ENCODE data around the gene TRIP12.
A peak's percentile ranks its signal among the peaks of the same experiment; 100 is the strongest.

TRIP12 gene

GRCh38 chr2:229714080-229714735 lies 207.6 kb downstream of the TRIP12 start, which contains the start of gene DNER:
DNER (minus strand) TSS chr2:229714555; CDS start chr2:229714423, 132 bp downstream.
- no peak within 1 kb of the TSS for H3K9ac ChIP-seq (ENCODE audit: low read length)
- no peaks in the 10 kb centered on the region for H3K36me3 ChIP-seq (ENCODE audit: control insufficient read depth, insufficient read depth, low read length)
- H3K4me1 ChIP-seq (ENCODE audit: control insufficient read depth, insufficient read depth, low read length): no peaks in the 10 kb centered on the region
- H3K27ac ChIP-seq (ENCODE audit: low read depth, low read length): no peak within 1 kb of the TSS
- peak within 1 kb of the TSS; percentile 56 for H3K4me3 ChIP-seq (ENCODE audit: low read length)
- peaks cover 11% of the 10 kb centered on the region for H3K27me3 ChIP-seq (ENCODE audit: control insufficient read depth, insufficient read depth, low read length)
